ENCODE measurements around the gene BLOC1S4.
"Not testable (repeated sequence)": the region's sequence is repeated elsewhere in the genome, so short reads cannot be mapped to it uniquely, and the experiment has no call there.

BLOC1S4 gene, protein sequence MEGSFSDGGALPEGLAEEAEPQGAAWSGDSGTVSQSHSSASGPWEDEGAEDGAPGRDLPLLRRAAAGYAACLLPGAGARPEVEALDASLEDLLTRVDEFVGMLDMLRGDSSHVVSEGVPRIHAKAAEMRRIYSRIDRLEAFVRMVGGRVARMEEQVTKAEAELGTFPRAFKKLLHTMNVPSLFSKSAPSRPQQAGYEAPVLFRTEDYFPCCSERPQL

DNA sequence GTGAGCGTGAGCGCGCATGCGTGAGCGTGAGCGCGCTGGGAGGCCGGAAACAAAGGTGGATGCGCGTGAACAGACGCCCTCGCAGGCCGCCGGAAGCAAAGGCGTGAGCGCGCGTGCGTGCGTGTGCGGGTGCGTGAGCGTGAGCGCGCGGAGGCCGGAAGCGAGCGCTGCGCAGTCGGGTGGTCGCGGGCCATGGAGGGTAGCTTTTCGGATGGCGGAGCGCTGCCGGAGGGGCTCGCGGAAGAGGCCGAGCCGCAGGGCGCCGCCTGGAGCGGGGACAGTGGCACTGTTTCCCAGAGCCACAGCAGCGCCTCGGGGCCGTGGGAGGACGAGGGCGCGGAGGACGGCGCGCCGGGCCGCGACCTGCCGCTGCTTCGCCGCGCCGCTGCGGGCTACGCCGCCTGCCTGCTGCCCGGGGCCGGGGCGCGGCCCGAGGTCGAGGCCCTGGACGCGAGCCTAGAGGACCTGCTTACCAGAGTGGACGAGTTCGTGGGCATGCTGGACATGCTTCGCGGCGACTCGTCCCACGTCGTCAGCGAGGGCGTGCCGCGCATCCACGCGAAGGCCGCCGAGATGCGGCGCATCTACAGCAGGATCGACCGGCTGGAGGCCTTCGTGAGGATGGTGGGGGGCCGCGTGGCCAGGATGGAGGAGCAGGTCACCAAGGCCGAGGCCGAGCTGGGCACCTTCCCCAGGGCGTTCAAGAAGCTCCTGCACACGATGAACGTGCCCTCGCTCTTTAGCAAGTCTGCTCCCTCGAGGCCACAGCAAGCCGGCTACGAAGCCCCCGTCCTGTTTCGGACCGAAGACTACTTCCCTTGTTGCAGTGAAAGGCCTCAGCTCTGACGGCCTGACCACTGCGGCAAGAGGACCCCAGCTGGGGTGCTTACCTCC is at the start of gene BLOC1S4:
BLOC1S4 (plus strand) TSS at position 157 of the 894 bp plus-strand sequence; CDS start at position 193, 36 bp downstream.
- Histone ChIP-seq H3K27ac (peak within 1 kb of the TSS; percentile 85 to 92), H3K36me3 (peaks cover 0 to 8% (median 0%) of the 10 kb centered on the region in 3 donors), H3K4me3 (peak within 1 kb of the TSS; percentile 69 to 85), H3K4me1 (peaks cover 0 to 29% (median 24%) of the 10 kb centered on the region in 4 donors), H3K27me3 (no peaks in the 10 kb centered on the region), H3K9me3 (no peaks in the 10 kb centered on the region)
- TF ChIP-seq, protein P1, sequence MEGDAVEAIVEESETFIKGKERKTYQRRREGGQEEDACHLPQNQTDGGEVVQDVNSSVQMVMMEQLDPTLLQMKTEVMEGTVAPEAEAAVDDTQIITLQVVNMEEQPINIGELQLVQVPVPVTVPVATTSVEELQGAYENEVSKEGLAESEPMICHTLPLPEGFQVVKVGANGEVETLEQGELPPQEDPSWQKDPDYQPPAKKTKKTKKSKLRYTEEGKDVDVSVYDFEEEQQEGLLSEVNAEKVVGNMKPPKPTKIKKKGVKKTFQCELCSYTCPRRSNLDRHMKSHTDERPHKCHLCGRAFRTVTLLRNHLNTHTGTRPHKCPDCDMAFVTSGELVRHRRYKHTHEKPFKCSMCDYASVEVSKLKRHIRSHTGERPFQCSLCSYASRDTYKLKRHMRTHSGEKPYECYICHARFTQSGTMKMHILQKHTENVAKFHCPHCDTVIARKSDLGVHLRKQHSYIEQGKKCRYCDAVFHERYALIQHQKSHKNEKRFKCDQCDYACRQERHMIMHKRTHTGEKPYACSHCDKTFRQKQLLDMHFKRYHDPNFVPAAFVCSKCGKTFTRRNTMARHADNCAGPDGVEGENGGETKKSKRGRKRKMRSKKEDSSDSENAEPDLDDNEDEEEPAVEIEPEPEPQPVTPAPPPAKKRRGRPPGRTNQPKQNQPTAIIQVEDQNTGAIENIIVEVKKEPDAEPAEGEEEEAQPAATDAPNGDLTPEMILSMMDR (IDR thresholded peaks at IDR 0.05), result peak in 1 of 2 experiments; percentile 17
- DNase-seq, result peak; percentile 82 to 91
- intact Hi-C loops (cut with DNase I; ENCODE audit: low total_unique reads), result loop anchor here (10.0 kb wide), 2 partner anchors 269 to 359 kb away; no protein-coding TSS in a partner anchor

DNA sequence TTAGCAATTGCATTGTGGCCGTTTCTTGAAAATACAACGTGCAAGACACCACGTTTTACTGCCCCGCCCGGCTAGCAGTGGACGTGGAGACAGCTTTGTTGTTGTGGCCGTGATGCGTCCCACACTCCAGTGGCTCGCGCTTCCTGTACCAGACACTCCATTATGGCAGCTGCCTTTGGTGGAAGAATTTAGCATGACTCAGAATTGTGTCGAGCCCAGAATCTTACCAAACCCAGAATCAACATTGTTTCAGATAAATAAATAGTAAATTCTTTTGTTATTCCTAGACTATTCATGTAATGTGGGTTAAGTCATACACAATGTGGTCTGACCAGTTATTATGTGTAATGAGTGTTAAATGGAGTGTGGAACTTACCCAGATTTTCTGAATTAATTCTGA is 47.6 kb upstream of the BLOC1S4 start:
- TF ChIP-seq, protein P1 (IDR thresholded peaks at IDR 0.05), result no peak
- intact Hi-C loops (cut with DNase I; ENCODE audit: low total_unique reads), result no loop called here
- Histone ChIP-seq H3K9me3 (no peaks in the 10 kb centered on the region), H3K4me3 (no peak overlapping the region), H3K27me3 (no peaks in the 10 kb centered on the region), H3K36me3 (no peaks in the 10 kb centered on the region), H3K4me1 (peaks cover 0 to 17% (median 14%) of the 10 kb centered on the region in 4 donors), H3K27ac (no peak overlapping the region)
- no peak for DNase-seq

DNA sequence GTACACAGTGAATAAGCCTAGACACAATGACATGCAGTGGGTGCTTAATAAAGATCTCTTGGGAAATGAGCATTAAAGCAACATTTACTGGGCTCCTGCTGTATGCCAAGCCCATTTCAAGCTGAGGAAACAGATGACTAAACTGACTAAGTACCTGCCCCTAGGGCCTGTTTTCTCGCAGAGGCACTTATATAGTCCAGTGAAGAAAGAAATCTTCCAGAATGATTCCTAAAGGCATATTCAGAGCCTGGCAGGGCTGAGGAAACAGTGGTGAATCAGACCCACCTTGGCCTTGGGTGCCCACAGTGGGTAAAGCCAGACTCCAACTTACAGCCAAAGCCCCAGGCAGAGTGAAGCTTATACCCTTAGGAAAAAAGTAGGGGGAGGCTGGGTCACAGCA is 44.3 kb upstream of the BLOC1S4 start:
- no peaks in the 10 kb centered on the region for H3K9me3 ChIP-seq
- TF ChIP-seq, protein P1 (IDR thresholded peaks at IDR 0.05), result no peak
- DNase-seq, result no peak
- no peak overlapping the region for H3K4me3 ChIP-seq
- H3K27ac ChIP-seq, result no peak overlapping the region
- H3K27me3 ChIP-seq, result no peaks in the 10 kb centered on the region
- H3K36me3 ChIP-seq, result no peaks in the 10 kb centered on the region
- intact Hi-C loops (cut with DNase I; ENCODE audit: low total_unique reads), result loop anchor here (10.0 kb wide), 1 partner anchor 97 kb away; the partner anchor contains the start of gene MAN2B2
- H3K4me1 ChIP-seq, result peaks cover 0 to 25% (median 22%) of the 10 kb centered on the region in 4 donors

DNA sequence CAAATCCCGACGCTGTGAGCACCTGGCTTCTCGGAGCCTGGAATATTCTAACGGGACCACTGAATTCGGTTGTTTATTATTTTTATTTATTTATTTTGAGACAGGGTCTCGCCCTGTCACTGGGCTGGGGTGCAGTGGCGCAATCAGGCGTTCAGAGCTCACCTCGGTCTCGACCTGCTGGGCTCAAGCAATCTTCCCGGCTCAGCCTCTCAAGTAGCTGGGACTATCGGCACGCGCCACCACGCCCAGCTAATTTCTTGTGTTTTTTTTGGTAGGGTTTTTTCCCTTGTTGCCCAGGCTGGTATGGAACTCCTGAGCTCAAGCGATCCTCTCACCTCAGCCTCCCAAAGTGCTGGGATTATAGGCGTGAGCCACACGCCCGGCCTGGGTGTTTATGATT is 43.8 kb upstream of the BLOC1S4 start:
- DNase-seq, result no peak
- Histone ChIP-seq H3K4me1 (peaks cover 0 to 30% (median 27%) of the 10 kb centered on the region in 4 donors), H3K27ac (no peak overlapping the region), H3K9me3 (no peaks in the 10 kb centered on the region), H3K27me3 (no peaks in the 10 kb centered on the region), H3K36me3 (peaks cover 0 to 4% (median 0%) of the 10 kb centered on the region in 3 donors), H3K4me3 (no peak overlapping the region)
- intact Hi-C loops (cut with DNase I; ENCODE audit: low total_unique reads), result loop anchor here (10.0 kb wide), 1 partner anchor 97 kb away; the partner anchor contains the start of gene MAN2B2
- TF ChIP-seq, protein P1 (IDR thresholded peaks at IDR 0.05), result no peak

DNA sequence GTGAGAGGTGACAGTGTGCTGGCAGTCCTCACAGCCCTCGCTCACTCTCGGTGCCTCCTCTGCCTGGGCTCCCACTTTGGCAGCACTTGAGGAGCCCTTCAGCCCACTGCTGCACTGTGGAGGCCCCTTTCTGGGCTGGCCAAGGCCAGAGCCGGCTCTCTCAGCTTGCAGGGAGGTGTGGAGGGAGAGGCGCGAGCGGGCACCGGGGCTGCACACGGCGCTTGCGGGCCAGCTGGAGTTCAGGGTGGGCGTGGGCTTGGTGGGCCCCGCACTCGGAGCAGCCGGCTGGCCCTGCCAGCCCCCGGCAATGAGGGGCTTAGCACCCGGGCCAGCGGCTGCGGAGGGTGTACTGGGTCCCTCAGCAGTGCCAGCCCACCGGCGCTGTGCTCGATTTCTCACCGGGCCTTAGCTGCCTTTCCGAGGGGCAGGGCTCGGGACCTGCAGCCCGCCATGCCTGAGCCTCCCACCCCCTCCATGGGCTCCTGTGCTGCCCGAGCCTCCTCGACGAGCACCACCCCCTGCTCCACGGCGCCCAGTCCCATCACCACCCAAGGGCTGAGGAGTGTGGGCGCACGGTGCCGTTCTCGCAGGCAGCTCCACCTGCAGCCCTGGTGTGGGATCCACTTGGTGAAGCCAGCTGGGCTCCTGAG is 43.3 kb upstream of the BLOC1S4 start:
- peaks cover 0 to 33% (median 29%) of the 10 kb centered on the region in 4 donors for H3K4me1 ChIP-seq
- peak overlapping the region in 1 of 2 donors; percentile 90 for H3K27ac ChIP-seq
- peak overlapping the region in 1 of 2 donors; percentile 76 for H3K4me3 ChIP-seq
- intact Hi-C loops (cut with DNase I; ENCODE audit: low total_unique reads), result loop anchor here (10.0 kb wide), 1 partner anchor 98 kb away; the partner anchor contains the start of gene MAN2B2
- not testable (repeated sequence) for DNase-seq, H3K27me3 ChIP-seq, H3K9me3 ChIP-seq, H3K36me3 ChIP-seq

DNA sequence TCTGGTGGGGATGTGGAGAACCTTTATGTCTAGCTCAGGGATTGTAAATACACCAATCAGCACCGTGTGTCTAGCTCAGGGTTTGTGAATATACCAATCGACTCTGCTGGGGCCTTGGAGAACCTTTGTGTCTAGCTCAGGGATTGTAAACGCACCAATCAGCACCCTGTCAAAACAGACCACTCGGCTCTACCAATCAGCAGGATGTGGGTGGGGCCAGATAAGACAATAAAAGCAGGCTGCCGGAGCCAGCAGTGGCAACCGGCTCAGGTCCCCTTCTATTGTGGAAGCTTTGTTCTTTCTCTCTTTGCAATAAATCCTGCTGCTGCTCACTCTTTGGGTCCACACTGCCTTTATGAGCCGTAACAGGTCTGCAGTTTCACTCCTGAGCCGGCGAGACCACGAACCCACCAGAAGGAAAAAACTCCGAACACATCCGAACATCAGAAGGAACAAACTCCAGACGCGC is 42.7 kb upstream of the BLOC1S4 start:
- Histone ChIP-seq H3K4me1 (peaks cover 0 to 33% (median 29%) of the 10 kb centered on the region in 4 donors), H3K27ac (peak overlapping the region; percentile 82 to 90), H3K4me3 (peak overlapping the region; percentile 76 to 92)
- not testable (repeated sequence) for H3K9me3 ChIP-seq, H3K36me3 ChIP-seq, H3K27me3 ChIP-seq, DNase-seq
- intact Hi-C loops (cut with DNase I; ENCODE audit: low total_unique reads), result loop anchor here (10.0 kb wide), 1 partner anchor 98 kb away; the partner anchor contains the start of gene MAN2B2
